Mesenchymal stem cell (in vitro differentiated cells and primary cell): Measurements from ENCODE around the gene TXNDC16.

Experiments used
- DNase-seq: peaks from one replicate; pipeline ENCODE4 v3.0.0-alpha.2; 2013
- H2AFZ ChIP-seq: one replicate; pipeline ENCODE4 v1.6.1; 2013; ENCODE audit warnings: low read depth, mild to moderate bottlenecking, control low read depth, inconsistent platforms, low read length, moderate library complexity
- H2AK5ac ChIP-seq: 2 replicates; pipeline ENCODE4 v1.6.1; 2013; ENCODE audit warnings: low read length, moderate library complexity, mild to moderate bottlenecking, inconsistent platforms; ENCODE audit not compliant: severe bottlenecking
- H2BK120ac ChIP-seq: one replicate; pipeline ENCODE4 v1.6.1; 2013; ENCODE audit warnings: low read depth, mild to moderate bottlenecking, inconsistent platforms, low read length, moderate library complexity
- H2BK12ac ChIP-seq, 2 experiments: one replicate each; pipeline ENCODE4 v1.6.1; 2013; ENCODE audit warnings: inconsistent platforms in 2 of 2, low read length in 2 of 2, mild to moderate bottlenecking in 2 of 2, moderate library complexity in 2 of 2, control low read depth in 1 of 2
- H2BK15ac ChIP-seq: one replicate; pipeline ENCODE4 v1.6.1; 2013; ENCODE audit warnings: mild to moderate bottlenecking, low read depth, inconsistent platforms; ENCODE audit not compliant: poor library complexity, severe bottlenecking
- H2BK5ac ChIP-seq: 2 replicates; pipeline ENCODE4 v1.6.1; 2013; ENCODE audit warnings: low read depth, mild to moderate bottlenecking, low read length, control low read depth, inconsistent platforms; ENCODE audit not compliant: poor library complexity, severe bottlenecking
- H3K14ac ChIP-seq, 2 experiments: one replicate each; pipeline ENCODE4 v1.6.1; 2013; ENCODE audit warnings: inconsistent platforms in 2 of 2, low read length in 2 of 2, control low read depth in 1 of 2, mild to moderate bottlenecking in 1 of 2, moderate library complexity in 1 of 2
- H3K18ac ChIP-seq, 2 experiments: one replicate each; pipeline ENCODE4 v1.6.1; 2013; ENCODE audit warnings: inconsistent platforms in 2 of 2, low read length in 2 of 2, control low read depth in 1 of 2, low read depth in 1 of 2, mild to moderate bottlenecking in 1 of 2
- H3K23ac ChIP-seq, 2 experiments: one replicate each; pipeline ENCODE4 v1.6.1; 2013; ENCODE audit warnings: inconsistent platforms in 2 of 2, low read length in 2 of 2, mild to moderate bottlenecking in 2 of 2, moderate library complexity in 2 of 2, control low read depth in 1 of 2
- H3K27ac ChIP-seq: 2 replicates; pipeline ENCODE4 v1.5.1; 2013; ENCODE audit warnings: mild to moderate bottlenecking, moderate library complexity, low read length, control low read depth, inconsistent platforms; ENCODE audit not compliant: poor library complexity, severe bottlenecking
- H3K27me3 ChIP-seq, 2 experiments: 2 replicates each; pipeline versions ENCODE4 v1.6.1 to v1.7.0; 2013; ENCODE audit warnings: low read length in 2 of 2, mild to moderate bottlenecking in 2 of 2, moderate library complexity in 2 of 2, control low read depth in 1 of 2, inconsistent platforms in 1 of 2; ENCODE audit not compliant: control insufficient read depth in 1 of 2, insufficient read depth in 1 of 2
- H3K36me3 ChIP-seq, 2 experiments: 2 replicates each; pipeline versions ENCODE4 v1.6.1 to v1.7.0; 2013; ENCODE audit warnings: low read length in 2 of 2, control low read depth in 1 of 2, inconsistent platforms in 1 of 2, low read depth in 1 of 2, mild to moderate bottlenecking in 1 of 2; ENCODE audit not compliant: insufficient read depth in 2 of 2, control insufficient read depth in 1 of 2
- H3K4ac ChIP-seq, 2 experiments: one replicate each; pipeline ENCODE4 v1.6.1; 2013; ENCODE audit warnings: inconsistent platforms in 2 of 2, low read length in 2 of 2, mild to moderate bottlenecking in 2 of 2, moderate library complexity in 2 of 2, control low read depth in 1 of 2, low read depth in 1 of 2
- H3K4me1 ChIP-seq: 2 replicates; pipeline ENCODE4 v1.6.1; 2013; ENCODE audit warnings: low read depth, low read length, control low read depth; ENCODE audit not compliant: control insufficient read depth, insufficient read depth
- H3K4me2 ChIP-seq: 2 replicates; pipeline ENCODE4 v1.6.1; 2013; ENCODE audit warnings: low read length, mild to moderate bottlenecking, inconsistent platforms; ENCODE audit not compliant: poor library complexity, severe bottlenecking
- H3K4me3 ChIP-seq, 2 experiments: 2 replicates each; pipeline versions ENCODE4 v1.5.1 to v1.7.0; 2013; ENCODE audit warnings: low read length in 2 of 2, mild to moderate bottlenecking in 2 of 2, control low read depth in 1 of 2, low read depth in 1 of 2; ENCODE audit not compliant: insufficient read depth in 1 of 2
- H3K79me1 ChIP-seq: replicated peaks from 2 replicates; pipeline ENCODE4 v1.6.1; 2013; ENCODE audit warnings: mild to moderate bottlenecking, control low read depth, low read length, inconsistent platforms; ENCODE audit not compliant: poor library complexity, severe bottlenecking
- H3K9ac ChIP-seq: 2 replicates; pipeline ENCODE4 v1.7.0; 2013; ENCODE audit warnings: mild to moderate bottlenecking, low read length, moderate library complexity
- H3K9me3 ChIP-seq: 2 replicates; pipeline ENCODE4 v1.7.0; 2013; ENCODE audit warnings: mild to moderate bottlenecking, low read length; ENCODE audit not compliant: control insufficient read depth
- H4K8ac ChIP-seq: one replicate; pipeline ENCODE4 v1.6.1; 2013; ENCODE audit warnings: inconsistent platforms, mild to moderate bottlenecking, low read length, moderate library complexity
- H4K91ac ChIP-seq: one replicate; pipeline ENCODE4 v1.6.1; 2013; ENCODE audit warnings: mild to moderate bottlenecking, low read length, inconsistent platforms
- WGBS: methylation state at CpG from one replicate; pipeline ENCODE4 v1.1.7; 2013; ENCODE audit warnings: mixed read lengths; 5-methylcytosine and 5-hydroxymethylcytosine counted together

Gene TXNDC16

DNA sequence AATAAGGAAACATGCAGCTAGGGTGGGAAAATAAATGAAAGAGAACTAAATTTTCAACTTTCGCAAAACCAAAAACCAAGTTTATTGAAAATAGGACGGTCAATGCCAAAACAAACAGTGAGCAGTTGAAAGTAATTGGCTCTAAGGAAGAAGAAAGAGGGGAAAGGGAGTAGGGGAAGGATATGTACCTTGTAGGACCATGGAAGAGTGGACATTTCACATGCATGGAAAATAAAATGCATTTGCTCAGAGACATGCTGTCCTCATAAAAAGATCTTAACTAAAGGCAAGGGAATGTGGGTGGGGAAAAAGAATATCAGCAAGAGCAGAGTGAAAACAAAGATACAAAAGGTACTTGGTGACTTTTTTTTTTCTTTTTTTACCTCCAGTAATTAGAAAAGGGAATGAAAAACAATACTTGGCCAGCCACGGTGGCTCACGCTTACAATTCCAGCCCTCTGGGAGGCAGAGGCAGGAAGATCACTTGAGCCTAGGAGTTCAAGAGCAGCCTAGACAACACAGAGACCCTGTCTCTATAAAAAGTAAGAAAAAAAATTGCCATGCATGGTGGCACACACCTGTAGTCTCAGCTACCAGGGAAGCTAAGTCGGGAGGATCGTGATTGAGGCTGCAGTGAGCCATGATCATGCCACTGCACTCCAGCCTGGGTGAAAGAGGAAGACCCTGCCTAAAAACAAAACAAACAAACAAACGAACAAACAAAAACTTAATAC, 6.6 kb downstream of the TXNDC16 start:
- DNase-seq = no peak
- Histone ChIP-seq H4K91ac (no peak overlapping the region), H4K8ac (no peak overlapping the region), H3K36me3 (no peaks in the 10 kb centered on the region), H2BK120ac (no peak overlapping the region), H3K14ac (no peak overlapping the region), H3K23ac (no peak overlapping the region), H3K9me3 (no peaks in the 10 kb centered on the region), H2AFZ (no peak overlapping the region), H2BK5ac (no peak overlapping the region), H3K27ac (no peak overlapping the region), H3K4me1 (no peaks in the 10 kb centered on the region), H2BK15ac (no peak overlapping the region), H3K4ac (no peak overlapping the region), H3K4me2 (no peak overlapping the region), H2AK5ac (no peak overlapping the region), H2BK12ac (no peak overlapping the region), H3K18ac (no peak overlapping the region), H3K4me3 (no peak overlapping the region), H3K79me1 (peaks cover 8% of the 10 kb centered on the region), H3K9ac (no peak overlapping the region), H3K27me3 (no peaks in the 10 kb centered on the region)
- WGBS = 93% methylated on average over 7 of the region's 7 CpGs

DNA sequence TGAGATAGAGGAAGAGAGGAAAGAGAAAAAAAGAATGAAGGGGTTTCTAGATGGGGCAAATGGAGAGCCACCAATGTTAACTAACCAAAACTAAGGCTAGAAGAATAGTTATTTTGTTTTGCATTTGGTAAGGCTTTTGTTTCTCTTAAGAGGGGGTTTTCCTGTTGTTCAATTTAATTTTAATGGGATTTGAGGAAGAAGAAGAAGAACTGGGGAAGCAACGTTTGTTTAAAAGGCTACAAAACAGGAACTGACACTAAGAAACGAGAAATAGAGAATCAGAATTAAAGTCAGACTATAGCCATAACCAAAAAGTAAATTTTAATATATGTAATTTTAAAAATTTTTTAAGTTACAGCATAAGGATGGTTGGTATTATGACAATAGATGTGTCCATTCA, 13.7 kb downstream of the TXNDC16 start:
- H3K18ac ChIP-seq = no peak overlapping the region
- no peak overlapping the region for H3K4me2 ChIP-seq
- no peak overlapping the region for H3K4ac ChIP-seq
- H3K4me3 ChIP-seq = no peak overlapping the region
- no peak overlapping the region for H2AFZ ChIP-seq
- H2BK15ac ChIP-seq = no peak overlapping the region
- no peaks in the 10 kb centered on the region for H3K4me1 ChIP-seq
- H3K9ac ChIP-seq = no peak overlapping the region
- no peaks in the 10 kb centered on the region for H3K27me3 ChIP-seq
- H3K9me3 ChIP-seq = no peaks in the 10 kb centered on the region
- no peak overlapping the region for H2AK5ac ChIP-seq
- H2BK5ac ChIP-seq = no peak overlapping the region
- H4K91ac ChIP-seq = no peak overlapping the region
- no peak overlapping the region for H4K8ac ChIP-seq
- no peak overlapping the region for H2BK120ac ChIP-seq
- H3K23ac ChIP-seq = no peak overlapping the region
- 43% methylated on average over 1 of the region's 2 CpGs for WGBS
- peaks cover 0 to 6% of the 10 kb centered on the region in 2 experiments for H3K36me3 ChIP-seq
- H2BK12ac ChIP-seq = no peak overlapping the region
- no peak for DNase-seq
- no peak overlapping the region for H3K27ac ChIP-seq
- H3K14ac ChIP-seq = no peak overlapping the region
- no peaks in the 10 kb centered on the region for H3K79me1 ChIP-seq

DNA sequence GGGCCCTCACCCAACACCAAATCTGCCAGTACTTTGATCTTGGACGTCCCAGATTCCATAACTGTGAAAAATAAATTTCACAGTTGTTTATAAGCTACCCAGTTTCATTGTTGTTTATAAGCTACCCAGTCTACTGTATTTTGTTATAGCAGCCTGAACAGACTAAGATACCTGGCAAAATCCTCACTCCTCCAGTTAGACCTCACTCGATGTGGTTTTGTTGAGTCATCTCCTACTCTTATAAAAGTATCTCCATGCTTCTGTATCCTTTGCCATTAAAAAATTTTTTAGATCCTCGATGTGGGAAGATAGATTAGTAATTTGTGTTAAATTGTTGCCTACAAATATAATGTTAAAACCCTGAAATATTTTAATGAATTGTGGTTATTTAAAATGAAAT, 16.0 kb downstream of the TXNDC16 start:
- Histone ChIP-seq H3K36me3 (peaks cover 0 to 6% of the 10 kb centered on the region in 2 experiments), H3K9ac (no peak overlapping the region), H3K4me1 (no peaks in the 10 kb centered on the region), H2BK12ac (no peak overlapping the region), H2BK120ac (no peak overlapping the region), H3K4me2 (no peak overlapping the region), H4K8ac (no peak overlapping the region), H3K14ac (no peak overlapping the region), H3K4me3 (no peak overlapping the region), H2AFZ (no peak overlapping the region), H4K91ac (no peak overlapping the region), H3K27ac (no peak overlapping the region), H2BK15ac (no peak overlapping the region), H3K4ac (no peak overlapping the region), H2AK5ac (no peak overlapping the region), H3K79me1 (no peaks in the 10 kb centered on the region), H3K23ac (no peak overlapping the region), H3K18ac (no peak overlapping the region), H2BK5ac (no peak overlapping the region), H3K9me3 (no peaks in the 10 kb centered on the region), H3K27me3 (no peaks in the 10 kb centered on the region)
- no peak for DNase-seq
- WGBS = 92% methylated on average over 2 of the region's 3 CpGs

DNA sequence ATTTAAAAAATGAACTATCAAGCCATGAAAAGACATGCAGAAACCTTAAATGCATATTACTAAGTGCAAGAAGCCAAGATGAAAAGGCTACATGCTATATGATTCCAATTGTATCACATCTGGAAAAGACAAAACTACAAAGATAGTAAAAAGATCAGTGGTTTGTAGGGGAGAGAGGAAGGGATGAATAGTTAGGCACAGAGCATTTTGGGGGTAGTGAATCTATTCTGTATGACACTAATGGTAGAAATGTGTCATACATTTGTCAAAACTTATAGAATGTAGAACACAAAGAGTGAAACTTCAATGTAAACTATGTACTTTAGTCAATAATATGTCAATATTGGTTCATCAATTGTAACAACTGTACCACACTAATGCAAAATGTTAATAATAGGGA, 20.8 kb downstream of the TXNDC16 start:
- H3K9ac ChIP-seq = no peak overlapping the region
- H3K27ac ChIP-seq = no peak overlapping the region
- DNase-seq = no peak
- H2BK15ac ChIP-seq = no peak overlapping the region
- H2BK12ac ChIP-seq = no peak overlapping the region
- H3K27me3 ChIP-seq = no peaks in the 10 kb centered on the region
- no peak overlapping the region for H2BK5ac ChIP-seq
- no peak overlapping the region for H3K4me3 ChIP-seq
- H4K8ac ChIP-seq = no peak overlapping the region
- no peak overlapping the region for H3K23ac ChIP-seq
- H4K91ac ChIP-seq = no peak overlapping the region
- no peaks in the 10 kb centered on the region for H3K4me1 ChIP-seq
- no peaks in the 10 kb centered on the region for H3K79me1 ChIP-seq
- H3K14ac ChIP-seq = no peak overlapping the region
- no peak overlapping the region for H3K4ac ChIP-seq
- peaks cover 0 to 6% of the 10 kb centered on the region in 2 experiments for H3K36me3 ChIP-seq
- no peak overlapping the region for H2BK120ac ChIP-seq
- no peak overlapping the region for H3K4me2 ChIP-seq
- no peaks in the 10 kb centered on the region for H3K9me3 ChIP-seq
- no peak overlapping the region for H3K18ac ChIP-seq
- H2AFZ ChIP-seq = no peak overlapping the region
- no peak overlapping the region for H2AK5ac ChIP-seq
